ENCODE results near the gene NPEPL1.

Gene NPEPL1

GRCh38 chr20:58665606-58666005, 27.0 kb upstream of the NPEPL1 start:
- Mint-ChIP-seq H3K4me1 (peaks cover 68% of the 10 kb centered on the region), H3K4me3 (no peak overlapping the region), H3K27ac (no peak overlapping the region), H3K36me3 (peaks cover 55% of the 10 kb centered on the region), H3K9me3 (no peaks in the 10 kb centered on the region), H3K27me3 (no peaks in the 10 kb centered on the region)
- no peak for DNase-seq
- CTCF ChIA-PET = no interaction called here

DNA sequence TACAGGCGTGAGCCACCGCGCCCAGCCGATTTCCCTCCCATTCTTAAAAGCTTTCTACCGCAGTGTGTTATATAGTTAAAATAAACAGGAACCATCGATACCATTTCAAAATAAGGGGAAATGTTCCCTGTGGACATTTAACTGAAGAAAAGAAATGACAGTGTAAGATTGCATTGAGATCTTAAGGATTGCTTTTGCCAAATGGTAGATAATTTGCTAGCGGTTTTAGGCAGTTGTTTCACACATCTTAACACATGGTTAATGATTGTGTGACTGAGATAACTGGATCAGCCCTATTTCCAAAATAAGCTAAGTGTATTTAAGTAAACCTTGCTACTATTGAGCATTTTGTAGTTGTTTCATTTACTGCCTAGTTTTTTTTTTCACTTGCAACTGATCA, 25.9 kb upstream of the NPEPL1 start:
- Mint-ChIP-seq H3K36me3 (peaks cover 50% of the 10 kb centered on the region), H3K9me3 (no peaks in the 10 kb centered on the region), H3K4me3 (no peak overlapping the region), H3K27ac (no peak overlapping the region), H3K27me3 (no peaks in the 10 kb centered on the region), H3K4me1 (peaks cover 57% of the 10 kb centered on the region)
- CTCF ChIA-PET = interaction anchor here (0.7 kb wide), 1 partner anchor 397 kb away, joined by 3 read pairs; no protein-coding TSS in a partner anchor
- no peak for DNase-seq

- Mint-ChIP-seq H3K4me3 (no peak overlapping the region), H3K27ac (peak overlapping the region; percentile 42), H3K36me3 (peaks cover 47% of the 10 kb centered on the region), H3K27me3 (no peaks in the 10 kb centered on the region), H3K9me3 (no peaks in the 10 kb centered on the region), H3K4me1 (peaks cover 48% of the 10 kb centered on the region)
- CTCF ChIA-PET = interaction anchor here (0.9 kb wide), 1 partner anchor 17 kb away, joined by 3 read pairs; the partner anchor contains the start of gene STX16
- DNase-seq = no peak
Observed at GRCh38 chr20:58667975-58668374, 24.6 kb upstream of the NPEPL1 start.

DNA sequence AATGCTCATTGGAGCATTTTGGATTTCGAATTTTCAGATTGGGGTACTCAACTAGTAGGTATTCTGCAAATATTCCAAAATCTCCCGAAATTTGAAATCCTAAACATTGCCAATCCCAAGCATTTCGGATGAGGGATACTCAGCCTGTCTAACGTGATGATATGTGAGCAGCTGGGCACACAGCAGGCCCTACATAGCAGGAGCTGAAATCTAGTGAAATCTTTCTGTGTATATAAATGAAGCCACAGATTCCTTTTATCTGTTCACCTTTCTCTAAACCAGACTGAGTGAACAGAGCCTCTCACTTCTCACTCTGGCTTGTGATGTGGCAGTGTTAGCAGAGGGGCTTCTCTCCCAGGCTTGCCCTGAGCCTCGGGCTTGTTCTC, 23.7 kb upstream of the NPEPL1 start:
- peaks cover 47% of the 10 kb centered on the region for H3K36me3 Mint-ChIP-seq
- H3K4me3 Mint-ChIP-seq = no peak overlapping the region
- DNase-seq = no peak
- H3K27ac Mint-ChIP-seq = no peak overlapping the region
- H3K9me3 Mint-ChIP-seq = no peaks in the 10 kb centered on the region
- CTCF ChIA-PET = interaction anchor here (0.9 kb wide), 1 partner anchor 18 kb away, joined by 3 read pairs; the partner anchor contains the start of gene STX16
- H3K4me1 Mint-ChIP-seq = peaks cover 40% of the 10 kb centered on the region
- H3K27me3 Mint-ChIP-seq = no peaks in the 10 kb centered on the region

DNA sequence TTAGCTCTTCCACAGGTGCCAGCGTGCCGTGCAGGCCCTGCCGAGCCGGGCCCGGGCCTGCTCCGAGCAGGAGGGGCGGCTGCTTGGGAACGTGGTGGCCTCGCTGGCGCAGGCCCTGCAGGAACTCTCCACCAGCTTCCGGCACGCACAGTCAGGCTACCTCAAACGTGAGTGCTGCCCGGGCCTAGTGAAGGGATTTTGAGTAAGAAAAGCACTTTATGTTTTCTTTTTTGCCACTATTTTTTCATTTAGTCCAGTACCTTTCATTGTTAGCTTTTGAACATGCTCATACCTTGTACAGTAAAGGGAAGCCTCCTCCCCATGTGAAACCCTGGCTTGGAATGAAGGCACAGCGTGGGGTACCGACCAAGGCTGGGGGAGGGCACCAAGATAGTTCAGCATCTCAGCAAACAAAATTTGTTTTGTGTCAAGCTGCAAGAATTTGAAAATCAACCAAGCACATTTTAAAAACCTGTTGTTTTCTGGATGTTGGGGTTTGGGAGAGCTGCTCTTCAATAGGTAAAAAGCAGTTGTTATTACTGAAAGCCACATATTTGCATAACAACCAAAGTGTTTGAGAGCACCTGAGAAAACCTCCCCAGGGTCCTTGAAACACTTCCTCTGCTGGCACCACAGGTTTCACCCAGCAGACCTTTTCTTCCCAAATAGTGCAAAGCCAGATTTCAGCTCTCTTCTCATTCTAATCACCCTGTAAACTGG, 23.2 kb upstream of the NPEPL1 start:
- Mint-ChIP-seq H3K9me3 (no peaks in the 10 kb centered on the region), H3K4me3 (no peak overlapping the region), H3K27me3 (no peaks in the 10 kb centered on the region), H3K27ac (peak overlapping the region; percentile 17), H3K36me3 (peaks cover 46% of the 10 kb centered on the region), H3K4me1 (peaks cover 35% of the 10 kb centered on the region)
- no peak for DNase-seq
- CTCF ChIA-PET = interaction anchor here (0.9 kb wide), 1 partner anchor 18 kb away, joined by 3 read pairs; the partner anchor contains the start of gene STX16

DNA sequence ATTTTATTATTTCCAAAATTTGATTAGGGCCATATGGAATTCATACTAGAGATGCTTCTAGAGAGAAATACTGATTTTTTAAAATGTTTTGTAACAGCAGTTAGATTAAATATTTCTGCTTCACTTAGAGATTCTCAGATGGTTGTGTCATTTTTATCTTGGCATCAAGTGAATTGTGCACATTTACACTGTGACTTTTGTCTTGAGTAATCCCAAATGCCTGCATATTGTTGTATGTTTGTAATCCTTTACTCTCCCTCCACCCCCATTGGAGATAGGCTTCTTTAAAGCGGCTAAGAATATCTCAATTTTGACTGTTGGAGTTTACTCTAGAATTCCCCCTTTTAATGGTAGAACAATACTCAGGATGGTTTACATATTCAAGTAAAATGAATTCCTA, 22.5 kb upstream of the NPEPL1 start:
- CTCF ChIA-PET = no interaction called here
- H3K4me1 Mint-ChIP-seq = peaks cover 30% of the 10 kb centered on the region
- H3K27me3 Mint-ChIP-seq = no peaks in the 10 kb centered on the region
- H3K9me3 Mint-ChIP-seq = no peaks in the 10 kb centered on the region
- H3K4me3 Mint-ChIP-seq = no peak overlapping the region
- no peak overlapping the region for H3K27ac Mint-ChIP-seq
- DNase-seq = no peak
- peaks cover 51% of the 10 kb centered on the region for H3K36me3 Mint-ChIP-seq

GRCh38 chr20:58670659-58671058, 21.9 kb upstream of the NPEPL1 start:
- H3K27me3 Mint-ChIP-seq = no peaks in the 10 kb centered on the region

DNA sequence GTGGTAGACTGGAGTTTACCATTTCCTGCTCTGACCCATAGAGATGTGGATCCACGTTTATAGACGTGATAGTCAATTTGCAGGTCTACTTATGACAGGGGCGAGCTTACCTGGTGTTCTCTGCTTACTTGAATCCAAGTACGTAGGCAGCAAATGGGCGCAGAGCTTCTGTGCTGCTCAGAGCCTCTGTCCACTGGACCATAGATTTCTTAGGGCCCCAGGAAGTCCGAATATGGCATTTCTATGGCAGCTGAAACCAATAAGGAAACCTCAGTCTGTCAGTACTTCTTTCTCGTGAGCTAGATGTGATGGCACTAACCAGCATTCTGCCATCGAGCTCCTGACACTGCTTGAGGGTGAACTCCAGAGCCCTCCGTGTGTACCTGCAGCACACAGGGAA, 19.5 kb upstream of the NPEPL1 start:
- CTCF ChIA-PET = interaction anchor here (0.6 to 1.1 kb wide), 2 partner anchors 22 to 208 kb away, joined by 3 read pairs; partner anchors contain the start of gene STX16
- H3K27ac Mint-ChIP-seq = no peak overlapping the region
- no peaks in the 10 kb centered on the region for H3K27me3 Mint-ChIP-seq
- no peak for DNase-seq
- H3K9me3 Mint-ChIP-seq = no peaks in the 10 kb centered on the region
- peaks cover 55% of the 10 kb centered on the region for H3K36me3 Mint-ChIP-seq
- H3K4me1 Mint-ChIP-seq = peaks cover 8% of the 10 kb centered on the region
- no peak overlapping the region for H3K4me3 Mint-ChIP-seq

More at GRCh38 chr20:58670659-58671058, 21.9 kb upstream of the NPEPL1 start:
- peak overlapping the region; percentile 25 for H3K27ac Mint-ChIP-seq
- H3K36me3 Mint-ChIP-seq = peaks cover 55% of the 10 kb centered on the region
- H3K4me1 Mint-ChIP-seq = peaks cover 25% of the 10 kb centered on the region
- H3K9me3 Mint-ChIP-seq = no peaks in the 10 kb centered on the region
- CTCF ChIA-PET = no interaction called here
- no peak overlapping the region for H3K4me3 Mint-ChIP-seq
- DNase-seq = no peak

GRCh38 chr20:58675146-58675584, 17.4 kb upstream of the NPEPL1 start:
- DNase-seq = no peak
- H3K4me1 Mint-ChIP-seq = no peaks in the 10 kb centered on the region
- CTCF ChIA-PET = no interaction called here
- H3K4me3 Mint-ChIP-seq = no peak overlapping the region
- no peaks in the 10 kb centered on the region for H3K27me3 Mint-ChIP-seq
- peaks cover 62% of the 10 kb centered on the region for H3K36me3 Mint-ChIP-seq
- H3K9me3 Mint-ChIP-seq = no peaks in the 10 kb centered on the region
- no peak overlapping the region for H3K27ac Mint-ChIP-seq

DNA sequence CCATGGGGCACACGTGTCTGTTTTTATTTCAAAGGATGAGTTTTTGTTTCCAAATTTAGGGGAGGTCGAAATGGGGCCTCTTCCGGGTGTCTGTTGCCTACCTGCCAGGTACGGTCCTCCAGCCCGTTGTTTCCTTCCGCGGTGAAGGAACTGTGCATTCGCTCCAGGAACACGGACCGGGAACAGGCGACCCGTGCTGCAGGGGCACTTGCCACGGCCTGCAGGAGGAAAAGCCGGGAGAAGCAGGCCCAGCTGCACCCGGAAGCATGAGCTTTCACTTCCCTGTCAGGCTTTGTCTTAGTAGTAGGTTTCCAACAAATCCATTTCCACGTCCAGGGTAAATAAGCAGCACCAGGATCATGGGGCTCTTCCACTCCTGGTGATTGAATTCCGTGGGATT, 17.0 kb upstream of the NPEPL1 start:
- no peak overlapping the region for H3K27ac Mint-ChIP-seq

DNA sequence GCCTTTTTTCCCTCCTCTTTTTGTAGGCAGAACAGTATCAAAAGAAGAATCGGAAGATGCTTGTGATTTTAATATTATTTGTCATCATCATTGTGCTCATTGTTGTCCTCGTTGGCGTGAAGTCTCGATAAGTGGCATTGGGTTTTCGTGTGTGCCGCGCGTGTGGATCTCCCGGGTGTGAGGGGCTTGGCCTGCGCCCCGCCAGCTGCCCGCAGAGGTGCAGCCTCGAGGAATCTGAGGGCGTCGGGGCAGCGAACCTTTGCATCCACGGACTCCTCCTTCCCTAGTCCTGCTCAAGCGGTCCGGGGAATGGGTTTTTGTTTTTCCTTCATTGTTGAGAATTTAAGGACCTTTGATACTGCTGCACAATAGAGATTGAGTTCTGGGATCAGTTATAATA, 16.4 kb upstream of the NPEPL1 start:
- Mint-ChIP-seq H3K27me3 (no peaks in the 10 kb centered on the region), H3K9me3 (no peaks in the 10 kb centered on the region), H3K27ac (no peak overlapping the region), H3K4me1 (no peaks in the 10 kb centered on the region), H3K4me3 (no peak overlapping the region), H3K36me3 (peaks cover 63% of the 10 kb centered on the region)
- DNase-seq = no peak
- CTCF ChIA-PET = interaction anchor here (0.6 kb wide), 1 partner anchor 31 kb away, joined by 3 read pairs; no protein-coding TSS in a partner anchor

More for the DNA sequence above, 17.0 kb upstream of the NPEPL1 start:
- H3K4me3 Mint-ChIP-seq = no peak overlapping the region
- no peaks in the 10 kb centered on the region for H3K9me3 Mint-ChIP-seq
- CTCF ChIA-PET = no interaction called here
- H3K27me3 Mint-ChIP-seq = no peaks in the 10 kb centered on the region
- DNase-seq = no peak
- H3K4me1 Mint-ChIP-seq = no peaks in the 10 kb centered on the region
- H3K36me3 Mint-ChIP-seq = peaks cover 62% of the 10 kb centered on the region

DNA sequence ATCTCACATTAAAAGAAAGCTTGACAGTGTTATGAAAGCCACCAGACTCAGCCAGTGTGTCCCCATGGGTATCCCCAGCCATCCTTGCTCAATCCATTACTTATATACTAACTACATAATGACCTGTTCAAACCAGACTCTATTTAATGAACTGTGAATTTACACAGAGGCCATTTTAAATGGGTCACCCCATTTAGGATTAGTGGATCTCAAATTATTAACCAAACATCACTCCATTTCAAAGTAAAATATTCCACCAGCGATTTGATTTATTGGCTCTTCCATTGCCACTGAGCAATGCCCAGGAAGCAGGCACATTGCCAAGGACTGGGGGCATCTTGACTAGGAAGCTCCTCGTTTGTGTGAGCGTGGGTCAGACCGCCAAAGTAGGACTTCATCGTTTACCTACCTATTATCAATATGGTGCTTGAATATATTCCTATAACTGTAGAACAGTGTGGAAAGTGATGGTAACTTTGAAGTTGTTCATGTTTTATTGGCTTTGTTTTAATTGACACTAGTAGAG, 15.5 kb upstream of the NPEPL1 start:
- CTCF ChIA-PET = no interaction called here
- no peak overlapping the region for H3K4me3 Mint-ChIP-seq
- H3K27me3 Mint-ChIP-seq = no peaks in the 10 kb centered on the region
- H3K36me3 Mint-ChIP-seq = peaks cover 64% of the 10 kb centered on the region
- H3K27ac Mint-ChIP-seq = no peak overlapping the region
- no peaks in the 10 kb centered on the region for H3K4me1 Mint-ChIP-seq
- DNase-seq = no peak
- no peaks in the 10 kb centered on the region for H3K9me3 Mint-ChIP-seq

DNA sequence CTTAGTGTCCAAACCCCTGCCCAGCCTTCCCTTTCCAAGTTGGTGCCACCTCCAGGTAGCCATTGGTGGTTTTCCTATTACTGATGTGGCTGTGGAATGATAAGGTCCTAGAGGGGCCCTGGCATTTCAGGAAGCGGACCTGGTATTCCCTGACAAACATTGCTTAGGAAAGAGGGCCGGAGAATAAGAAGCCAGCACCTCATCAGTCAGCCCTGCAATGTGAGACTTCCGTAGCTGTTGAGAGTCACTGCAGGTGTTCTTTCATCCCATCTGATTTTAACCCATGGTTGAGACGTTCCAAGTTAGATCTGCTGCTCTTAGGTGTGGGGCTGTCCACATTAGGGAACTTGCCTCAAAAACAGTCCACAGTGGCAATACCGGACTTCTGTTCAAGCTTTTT, 14.8 kb upstream of the NPEPL1 start:
- no peaks in the 10 kb centered on the region for H3K27me3 Mint-ChIP-seq
- no peak overlapping the region for H3K27ac Mint-ChIP-seq
- no peak for DNase-seq
- H3K36me3 Mint-ChIP-seq = peaks cover 66% of the 10 kb centered on the region
- CTCF ChIA-PET = interaction anchor here (0.7 kb wide), 1 partner anchor 331 kb away, joined by 4 read pairs; no protein-coding TSS in a partner anchor
- no peak overlapping the region for H3K4me3 Mint-ChIP-seq
- H3K4me1 Mint-ChIP-seq = no peaks in the 10 kb centered on the region
- H3K9me3 Mint-ChIP-seq = no peaks in the 10 kb centered on the region

- no peaks in the 10 kb centered on the region for H3K27me3 Mint-ChIP-seq
- no peak overlapping the region for H3K27ac Mint-ChIP-seq
- H3K4me1 Mint-ChIP-seq = no peaks in the 10 kb centered on the region
- no peak overlapping the region for H3K4me3 Mint-ChIP-seq
- no peak for DNase-seq
- H3K9me3 Mint-ChIP-seq = no peaks in the 10 kb centered on the region
- H3K36me3 Mint-ChIP-seq = peaks cover 63% of the 10 kb centered on the region
- CTCF ChIA-PET = no interaction called here
Observed at GRCh38 chr20:58678806-58679205, 13.8 kb upstream of the NPEPL1 start.
